Neural cell (in vitro differentiated cells): ENCODE measurements around the gene ASB10. TPM values are rescaled to one million over a fixed set of nuclear protein-coding genes. Genes with fewer than 3 reads are reported as not detected.

Experiments
- H2AFZ ChIP-seq: fragments of 200-600, 300-800 bp; sonication (generic), shearing (Covaris generic); 2 replicates; pipeline ENCODE4 v1.6.0; 2014; ENCODE audit warnings: low read depth, mild to moderate bottlenecking, antibody characterized with exemption, low read length, moderate library complexity
- H3F3A ChIP-seq: fragments of 200-600 bp; shearing (Covaris generic); 2 replicates; pipeline ENCODE4 v1.6.1; 2016; ENCODE audit warnings: mild to moderate bottlenecking, moderate library complexity, mixed read lengths, antibody characterized with exemption, low read length; ENCODE audit not compliant: insufficient read depth, poor library complexity, severe bottlenecking
- H3K27ac ChIP-seq: fragments of 200-600, 300-800 bp; sonication (generic), shearing (Covaris generic); 2 replicates; pipeline ENCODE4 v1.5.1; 2014; ENCODE audit warnings: mild to moderate bottlenecking, low read length, moderate library complexity
- H3K27me3 ChIP-seq: fragments of 300-800, 200-600 bp; sonication (generic), shearing (Covaris generic); 2 replicates; pipeline ENCODE4 v1.6.0; 2014; ENCODE audit warnings: mild to moderate bottlenecking, low read depth, low read length, moderate library complexity; ENCODE audit not compliant: insufficient read depth
- H3K36me3 ChIP-seq: fragments of 300-800, 200-600 bp; sonication (generic), shearing (Covaris generic); 2 replicates; pipeline ENCODE4 v1.5.1; 2014; ENCODE audit warnings: mild to moderate bottlenecking, antibody characterized with exemption, low read length, moderate library complexity; ENCODE audit not compliant: insufficient read depth
- H3K4me2 ChIP-seq: fragments of 300-800, 200-600 bp; sonication (generic), shearing (Covaris generic); 2 replicates; pipeline ENCODE4 v1.6.0; 2014; ENCODE audit warnings: mild to moderate bottlenecking, low read length
- H3K4me3 ChIP-seq: fragments of 300-800, 200-600 bp; sonication (generic), shearing (Covaris generic); 2 replicates; pipeline ENCODE4 v1.5.1; 2014; ENCODE audit warnings: mild to moderate bottlenecking, low read length, moderate library complexity
- H3K79me2 ChIP-seq: fragments of 200-600 bp; shearing (Covaris generic); replicated peaks from 2 replicates; pipeline ENCODE4 v1.6.0; 2014; ENCODE audit warnings: mild to moderate bottlenecking, low read length, moderate library complexity; ENCODE audit not compliant: insufficient read depth
- H3K9ac ChIP-seq: fragments of 300-800, 200-600 bp; sonication (generic), shearing (Covaris generic); 2 replicates; pipeline ENCODE4 v1.6.1; 2016; ENCODE audit warnings: mild to moderate bottlenecking, low read length, mixed read lengths
- H3K9me2 ChIP-seq: fragments of 200-600 bp; shearing (Covaris generic); 2 replicates; pipeline ENCODE4 v1.6.1; 2016; ENCODE audit warnings: mild to moderate bottlenecking, low read length, mixed read lengths; ENCODE audit not compliant: insufficient read depth
- H3K9me3 ChIP-seq: fragments of 200-600, 300-800 bp; sonication (generic), shearing (Covaris generic); 2 replicates; pipeline ENCODE4 v1.6.1; 2016; ENCODE audit warnings: mild to moderate bottlenecking, mixed run types, low read length, moderate library complexity, mixed read lengths
- H4K20me1 ChIP-seq: fragments of 200-600 bp; shearing (Covaris generic); 2 replicates; pipeline ENCODE4 v1.6.1; 2016; ENCODE audit warnings: mild to moderate bottlenecking, mixed run types; ENCODE audit not compliant: insufficient read depth
- CTCF ChIP-seq: fragments of 450-650 bp; IDR thresholded peaks from 2 replicates; pipeline ENCODE4 v1.5.1; 2014; ENCODE audit warnings: antibody characterized with exemption, mild to moderate bottlenecking, moderate library complexity; ENCODE audit not compliant: poor library complexity, severe bottlenecking
- EP300 ChIP-seq: fragments of 450-650 bp; conservative IDR thresholded peaks from 2 replicates; pipeline ENCODE4 v1.6.1; 2014; ENCODE audit warnings: antibody characterized with exemption, mild to moderate bottlenecking, moderate library complexity; ENCODE audit not compliant: poor library complexity, severe bottlenecking
- EZH2 ChIP-seq: fragments of 200-600, 300-800 bp; shearing (Covaris generic), sonication (generic); IDR thresholded peaks from 2 replicates; pipeline ENCODE4 v1.6.1; 2014; ENCODE audit warnings: antibody characterized with exemption, low read length, borderline replicate concordance, mild to moderate bottlenecking; ENCODE audit not compliant: insufficient read depth, poor library complexity, severe bottlenecking
- MXI1 ChIP-seq: fragments of 450-650 bp; conservative IDR thresholded peaks from 2 replicates; pipeline ENCODE4 v1.6.1; 2014; ENCODE audit warnings: antibody characterized with exemption, mild to moderate bottlenecking; ENCODE audit not compliant: poor library complexity, severe bottlenecking
- POLR2AphosphoS5 ChIP-seq: IDR thresholded peaks from 2 replicates; pipeline ENCODE4 v1.6.1; 2012
- SMC3 ChIP-seq: fragments of 450-650 bp; conservative IDR thresholded peaks from 2 replicates; pipeline ENCODE4 v1.6.1; 2014; ENCODE audit warnings: antibody characterized with exemption, mild to moderate bottlenecking, moderate library complexity; ENCODE audit not compliant: poor library complexity
- TAF1 ChIP-seq: IDR thresholded peaks from 2 replicates; pipeline ENCODE4 v1.6.1; 2012; ENCODE audit warnings: low read depth
- polyA plus RNA-seq: library from polyadenylated mRNA; depleted of rRNA; stranded (reverse); fragments of >200 nt; gene quantifications from 2 replicates; pipeline ENCODE4 v1.2.3, GENCODE V29; 2014

Gene ASB10
- polyA plus RNA-seq, 1 donor from 2014 or later: not detected

- no peaks in the 10 kb centered on the region for H4K20me1 ChIP-seq
- TF ChIP-seq POLR2AphosphoS5 (no peak), CTCF (peak; percentile 52), EZH2 (no peak), TAF1 (no peak), SMC3 (no peak)
- H3K27me3 ChIP-seq: peaks cover 72% of the 10 kb centered on the region
- H3K36me3 ChIP-seq: no peaks in the 10 kb centered on the region
- no peak overlapping the region for H3K4me2 ChIP-seq
- H3F3A ChIP-seq: no peaks in the 10 kb centered on the region
- no peak overlapping the region for H2AFZ ChIP-seq
- H3K4me3 ChIP-seq: peak overlapping the region; percentile 70
- H3K79me2 ChIP-seq: no peaks in the 10 kb centered on the region
- no peaks in the 10 kb centered on the region for H3K9me2 ChIP-seq
- H3K9me3 ChIP-seq: no peaks in the 10 kb centered on the region
- H3K27ac ChIP-seq: no peak overlapping the region
- H3K9ac ChIP-seq: no peak overlapping the region
Observed at GRCh38 chr7:151168003-151168786, 18.9 kb downstream of the ASB10 start.

GRCh38 chr7:151167197-151167961 lies 19.7 kb downstream of the ASB10 start, which contains the start of gene GBX1:
GBX1 (minus strand) TSS chr7:151167694; CDS start chr7:151167548, 146 bp downstream.
- Histone ChIP-seq H4K20me1 (no peaks in the 10 kb centered on the region), H2AFZ (no peak within 1 kb of the TSS), H3K9ac (peak within 1 kb of the TSS; percentile 45), H3F3A (no peaks in the 10 kb centered on the region), H3K9me3 (no peaks in the 10 kb centered on the region), H3K27ac (no peak within 1 kb of the TSS), H3K4me3 (peak within 1 kb of the TSS; percentile 70), H3K4me2 (peak within 1 kb of the TSS; percentile 25), H3K79me2 (no peaks in the 10 kb centered on the region), H3K36me3 (no peaks in the 10 kb centered on the region), H3K9me2 (no peaks in the 10 kb centered on the region), H3K27me3 (peaks cover 77% of the 10 kb centered on the region)
- TF ChIP-seq EP300 (no peak), CTCF (peak; percentile 50), EZH2 (peak; percentile 64), MXI1 (no peak), SMC3 (no peak)
